NCI-H526 (cell line): Measurements from ENCODE around the gene PLK5.
A peak's percentile ranks its signal among the peaks of the same experiment; 100 is the strongest.
"Not testable (repeated sequence)": the region's sequence is repeated elsewhere in the genome, so short reads cannot be mapped to it uniquely, and the experiment has no call there.

Source experiments
- DNase-seq, 2 experiments: peaks; one replicate each; lab custom pipeline; 2025; lab: John Stamatoyannopoulos, UW

Gene PLK5

DNA sequence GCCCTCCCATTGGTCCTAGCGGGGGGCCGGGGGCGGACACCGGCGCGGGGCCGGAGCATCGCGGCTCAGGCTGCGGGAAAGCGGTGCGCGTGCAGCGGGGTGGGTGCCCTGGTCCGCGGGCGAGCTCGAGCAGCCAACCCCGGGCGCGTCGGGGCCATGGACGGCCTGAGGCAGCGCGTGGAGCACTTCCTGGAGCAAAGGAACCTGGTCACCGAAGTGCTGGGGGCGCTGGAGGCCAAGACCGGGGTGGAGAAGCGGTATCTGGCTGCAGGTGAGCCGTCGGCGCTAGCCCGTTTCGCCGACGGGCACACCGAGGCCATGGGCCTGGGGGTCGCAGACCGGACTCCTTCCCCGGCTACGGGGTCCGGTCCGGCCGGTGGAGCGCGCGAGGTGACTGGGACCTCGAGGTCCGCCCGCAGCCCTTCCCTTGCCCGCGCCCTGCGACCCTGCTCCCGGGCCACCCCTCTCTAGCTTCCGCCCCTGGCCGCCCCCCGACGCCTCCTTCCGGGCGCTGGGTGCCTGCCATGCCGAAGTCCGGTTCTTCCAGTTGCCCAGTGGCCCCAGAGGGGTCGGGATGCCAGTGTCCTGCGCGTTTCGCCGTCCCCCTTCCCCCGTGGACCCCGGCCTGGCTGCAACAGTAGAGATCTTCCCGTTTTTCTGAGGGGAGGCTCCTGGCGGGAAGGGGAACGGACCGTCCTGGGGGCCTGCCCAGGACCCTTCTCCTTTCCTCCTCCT lies 32.6 kb upstream of the PLK5 start, which contains the start of gene REEP6:
Gene REEP6, plus strand, starts transcription at position 68 of the 735 bp plus-strand sequence. Its CDS starts 89 bp downstream, at position 157.
- no peak for DNase-seq

GRCh38 chr19:1491849-1492170 lies 32.1 kb upstream of the PLK5 start:
- no peak for DNase-seq

GRCh38 chr19:1492474-1493006 lies 31.3 kb upstream of the PLK5 start:
- DNase-seq, result no peak

DNA sequence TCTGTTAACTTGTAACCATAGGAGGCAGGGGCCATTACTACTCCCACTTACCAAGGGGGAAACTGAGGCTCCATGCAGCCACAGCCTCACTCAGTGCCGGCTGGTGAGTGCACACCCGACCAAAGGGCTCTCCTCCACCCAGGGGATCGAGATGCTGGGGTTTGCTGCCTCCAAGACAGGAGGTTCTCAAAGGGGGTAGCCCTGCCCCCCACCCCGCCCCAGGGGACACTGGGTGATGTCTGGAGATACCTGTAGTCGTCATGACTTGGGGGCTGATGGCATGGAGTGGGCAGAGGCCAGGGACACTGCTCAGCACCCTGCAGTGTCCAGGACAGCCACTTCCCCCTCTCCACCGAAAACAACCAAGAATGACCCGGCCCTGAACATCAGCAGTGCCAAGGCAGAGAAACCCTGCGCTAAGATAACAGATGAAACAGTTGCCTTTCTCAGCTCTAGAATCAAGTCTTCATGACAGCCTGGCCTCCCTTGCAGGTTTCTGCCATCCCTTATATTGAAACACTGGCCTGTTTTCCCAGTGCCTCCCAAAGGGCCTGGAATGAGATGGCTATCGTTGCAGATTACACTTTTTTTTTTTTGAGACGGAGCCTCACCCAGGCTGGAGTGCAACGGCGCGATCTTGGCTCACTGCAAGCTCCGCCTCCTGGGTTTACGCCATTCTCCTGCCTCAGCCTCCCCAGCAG lies 29.6 kb upstream of the PLK5 start:
- DNase-seq, result no peak

DNA sequence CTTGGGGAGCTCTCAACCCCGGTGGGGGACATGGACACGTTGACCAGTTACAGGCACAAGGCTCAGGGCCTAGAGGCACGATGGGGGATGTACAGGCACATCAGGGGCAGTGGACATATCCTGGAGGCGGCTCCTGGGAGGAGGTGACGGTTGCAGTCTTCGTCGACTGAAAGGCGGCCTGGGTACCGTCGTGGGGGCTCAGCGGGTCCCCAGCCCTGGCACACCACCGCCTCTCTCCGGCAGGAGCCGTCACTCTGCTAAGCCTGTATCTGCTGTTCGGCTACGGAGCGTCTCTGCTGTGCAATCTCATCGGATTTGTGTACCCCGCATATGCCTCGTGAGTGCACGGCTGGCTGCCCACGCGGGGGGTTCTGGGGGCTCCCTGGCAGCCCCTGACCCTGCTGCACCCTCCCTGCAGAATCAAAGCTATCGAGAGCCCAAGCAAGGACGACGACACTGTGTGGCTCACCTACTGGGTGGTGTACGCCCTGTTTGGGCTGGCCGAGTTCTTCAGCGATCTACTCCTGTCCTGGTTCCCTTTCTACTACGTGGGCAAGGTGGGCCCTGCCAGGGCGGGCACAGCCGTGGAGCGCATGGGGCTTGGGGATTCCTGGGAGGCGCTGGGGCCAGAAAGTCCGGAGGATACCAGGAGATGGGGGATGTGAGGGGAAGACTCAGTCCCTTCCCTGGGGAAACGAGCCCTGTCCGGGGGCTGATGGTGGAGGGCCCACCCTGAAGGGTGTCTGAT lies 28.7 kb upstream of the PLK5 start:
- DNase-seq, result no peak

- DNase-seq, result no peak
Observed at GRCh38 chr19:1495799-1496713, 27.8 kb upstream of the PLK5 start.

GRCh38 chr19:1496714-1497577 lies 26.9 kb upstream of the PLK5 start:
- DNase-seq, result no peak

DNA sequence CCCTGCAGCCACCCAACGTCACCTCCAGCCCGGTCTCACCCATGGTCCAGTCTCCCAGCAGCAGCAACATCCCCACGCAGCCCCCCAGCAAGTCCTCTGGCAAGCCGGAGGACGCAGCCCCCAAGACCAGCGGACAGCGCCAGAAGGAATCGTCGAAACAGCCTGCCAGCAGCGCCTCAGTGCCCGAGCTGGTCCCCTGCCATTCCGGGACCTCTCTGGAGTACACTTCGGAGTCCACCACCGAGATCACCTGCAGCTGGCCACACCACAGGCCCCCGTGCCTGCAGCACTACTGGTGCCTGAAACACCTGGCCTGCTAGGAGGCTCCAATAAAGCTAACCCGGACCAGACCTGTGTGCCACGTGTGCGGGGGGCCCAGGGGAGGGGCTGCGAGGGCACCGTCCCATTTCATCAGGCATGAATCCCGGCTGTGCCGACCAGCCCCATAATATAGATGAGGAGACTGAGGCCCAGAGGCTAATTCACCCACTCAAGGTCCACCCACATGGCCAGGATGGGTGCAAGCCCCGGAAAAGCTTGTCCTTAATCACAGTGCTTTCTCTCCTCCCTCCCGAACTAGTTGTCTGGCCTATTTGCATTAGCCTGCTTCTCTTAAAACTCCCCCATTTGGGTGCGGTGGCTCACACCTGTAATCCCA lies 26.2 kb upstream of the PLK5 start:
- no peak for DNase-seq

DNA sequence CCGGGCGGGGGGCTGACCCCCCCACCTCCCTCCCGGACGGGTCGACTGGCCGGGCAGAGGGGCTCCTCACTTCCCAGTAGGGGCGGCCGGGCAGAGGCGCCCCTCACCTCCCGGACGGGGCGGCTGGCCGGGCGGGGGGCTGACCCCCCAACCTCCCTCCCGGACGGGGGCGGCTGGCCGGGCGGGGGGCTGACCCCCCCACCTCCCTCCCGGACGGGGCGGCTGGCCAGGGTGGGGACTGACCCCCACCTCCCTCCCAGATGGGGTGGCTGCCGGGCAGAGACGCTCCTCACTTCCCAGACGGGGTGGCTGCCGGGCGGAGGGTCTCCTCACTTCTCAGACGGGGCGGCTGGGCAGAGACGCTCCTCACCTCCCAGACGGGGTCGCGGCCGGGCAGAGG lies 24.6 kb upstream of the PLK5 start:
- DNase-seq, result not testable (repeated sequence)

- no peak for DNase-seq
Observed at GRCh38 chr19:1501200-1501595, 22.7 kb upstream of the PLK5 start.

DNA sequence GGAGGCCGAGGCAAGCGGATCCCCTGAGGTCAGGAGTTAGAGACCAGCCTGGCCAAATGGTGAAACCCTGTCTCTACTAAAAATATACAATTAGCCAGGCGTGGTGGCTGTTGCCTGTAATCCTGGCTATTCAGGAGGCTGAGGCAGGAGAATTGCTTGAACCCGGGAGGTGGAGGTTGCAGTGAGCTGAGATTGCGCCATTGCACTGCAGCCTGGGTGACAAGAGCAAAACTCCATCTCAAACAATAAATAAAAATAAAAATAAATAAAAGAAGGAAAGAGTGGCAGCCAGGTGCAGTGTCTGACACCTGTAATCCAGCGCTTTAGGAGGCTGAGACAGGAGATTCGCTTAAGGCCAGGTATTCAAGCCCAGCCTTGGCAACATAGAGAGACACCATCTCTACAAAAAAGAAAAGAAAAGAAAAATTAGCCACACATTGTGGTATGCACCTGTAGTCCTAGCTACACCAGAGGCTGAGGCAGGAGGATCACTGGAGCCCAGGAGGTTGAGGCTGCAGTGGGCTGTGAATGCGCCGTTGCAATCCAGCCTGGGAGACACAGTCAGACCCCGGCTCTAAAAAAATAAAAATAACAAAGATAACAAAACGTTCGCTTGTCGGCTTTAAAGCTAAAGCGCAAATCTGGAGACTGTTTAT lies 21.3 kb upstream of the PLK5 start:
- DNase-seq, result no peak

DNA sequence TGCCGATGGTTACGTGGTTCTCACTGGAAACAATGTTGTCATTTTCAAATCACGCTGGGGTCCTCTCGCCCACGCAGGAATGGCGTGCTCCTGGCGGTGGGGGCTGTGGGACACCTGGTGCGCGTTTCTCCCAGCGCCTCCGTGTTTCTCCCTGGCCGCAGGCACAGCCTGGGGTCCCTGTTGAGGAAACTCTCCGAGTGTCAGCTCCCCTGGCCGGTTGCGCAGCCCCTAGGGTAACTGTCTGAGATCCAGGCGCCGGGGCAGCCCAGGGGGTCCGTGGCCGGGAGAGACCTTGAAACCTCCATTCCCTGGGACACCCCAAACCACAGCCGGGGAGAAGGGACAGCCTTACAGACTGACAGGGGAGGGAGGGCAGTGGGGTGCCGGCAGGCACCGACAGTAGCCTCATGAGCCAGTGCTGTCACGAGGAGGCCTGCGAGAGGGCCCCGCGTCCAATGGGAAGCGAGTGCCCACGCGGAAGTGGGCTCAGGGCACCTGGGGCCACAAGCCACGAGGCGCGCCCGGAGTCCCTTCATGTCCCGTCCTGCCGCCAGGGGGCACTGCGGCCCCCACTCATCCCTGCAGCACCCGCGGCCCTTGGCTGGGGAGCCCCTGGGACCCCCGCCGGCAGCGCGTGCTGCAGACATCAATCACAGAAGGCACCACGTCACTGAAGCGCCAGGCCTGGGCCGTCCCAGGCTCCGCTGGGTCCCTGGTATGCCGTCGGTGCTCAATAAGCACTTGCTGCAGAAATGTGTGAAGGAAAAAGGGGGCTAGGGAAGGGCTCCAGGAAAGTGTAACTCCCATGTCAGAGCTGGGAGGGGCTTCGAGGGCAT lies 20.6 kb upstream of the PLK5 start:
- peak in 1 of 2 experiments; percentile 55 for DNase-seq

DNA sequence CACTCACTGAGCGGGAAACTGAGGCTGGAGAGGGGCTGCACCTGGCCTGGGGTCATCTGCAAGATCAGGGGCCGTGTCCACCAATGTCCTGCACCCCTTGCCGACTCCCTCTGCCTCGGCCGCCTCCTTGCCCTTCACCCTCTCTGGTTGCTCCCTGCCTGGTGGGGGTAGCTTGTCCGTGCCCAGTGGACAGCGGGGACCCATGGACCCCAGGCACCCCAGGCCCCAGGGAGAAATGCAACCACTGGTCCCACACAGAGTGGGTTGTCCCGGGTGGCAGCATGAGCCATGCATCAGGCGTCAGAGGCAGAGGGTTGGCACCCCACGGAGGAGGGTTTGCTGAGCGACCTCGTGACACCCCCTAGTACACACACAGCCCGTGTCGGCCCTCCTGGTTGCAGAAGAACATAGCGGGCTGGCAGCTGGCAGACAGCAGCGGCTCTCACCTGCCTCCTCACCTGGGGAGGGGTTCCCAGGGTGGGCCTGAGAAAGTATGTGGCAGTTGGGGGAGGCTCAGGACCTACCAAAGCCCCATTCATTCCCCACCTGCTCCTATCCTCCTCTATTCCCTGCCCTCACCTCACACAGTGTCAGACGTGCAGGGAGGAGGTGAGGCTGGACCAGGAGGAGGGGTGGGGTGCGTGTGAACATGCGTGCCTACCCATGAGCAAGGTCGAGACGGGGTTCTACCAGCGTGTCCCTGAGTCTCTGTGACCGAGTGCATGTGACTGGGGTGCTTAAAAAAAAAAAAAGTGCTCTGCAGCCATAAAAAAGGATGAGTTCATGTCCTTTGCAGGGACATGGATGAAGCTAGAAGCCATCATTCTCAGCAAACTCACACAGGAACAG lies 19.7 kb upstream of the PLK5 start:
- DNase-seq, result no peak

GRCh38 chr19:1505012-1505411 lies 18.9 kb upstream of the PLK5 start:
- DNase-seq, result no peak

DNA sequence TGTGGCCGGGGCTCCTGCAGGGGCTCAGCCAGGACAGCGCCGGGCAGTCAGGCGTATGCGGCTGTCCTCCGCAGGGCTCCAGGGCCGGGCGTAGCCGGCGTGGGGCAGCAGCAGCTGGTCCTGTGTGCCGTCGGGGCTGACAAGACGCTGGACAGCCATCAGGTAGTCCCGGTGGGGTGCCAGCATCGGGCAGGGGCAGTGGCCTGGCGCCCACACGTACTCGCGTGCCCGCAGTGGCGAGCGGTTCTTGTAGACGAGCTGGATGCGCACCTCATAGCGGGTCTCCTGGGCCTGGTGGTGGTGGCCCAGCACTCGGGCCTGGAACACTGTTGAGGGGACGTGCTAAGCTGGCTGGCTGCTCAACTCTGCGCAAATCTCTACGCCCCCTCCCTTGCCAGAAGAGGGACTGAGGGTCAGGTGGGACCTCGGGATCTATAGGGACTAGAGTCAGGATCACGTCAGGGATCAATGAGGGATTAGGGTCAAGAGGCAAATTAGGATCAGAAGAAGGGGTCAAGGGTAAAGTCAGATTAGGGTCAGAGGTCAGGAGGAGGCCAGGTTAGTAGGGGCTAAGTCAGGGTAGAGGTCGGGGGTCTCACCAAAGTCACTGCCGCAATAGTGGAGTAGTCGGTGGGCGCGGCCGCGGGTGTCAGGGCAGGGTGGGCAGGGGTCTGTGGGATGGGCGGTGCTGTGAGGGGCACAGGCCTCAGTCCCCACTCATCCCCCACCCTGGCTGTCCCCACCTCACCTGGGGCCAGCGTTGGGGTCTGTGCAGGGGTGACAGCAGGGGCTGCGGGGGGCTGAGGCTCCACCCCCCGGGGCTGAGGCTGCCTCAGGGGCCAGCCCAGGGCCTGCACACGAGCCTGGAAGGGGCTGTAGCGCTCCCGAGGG lies 17.6 kb upstream of the PLK5 start:
- DNase-seq, result no peak

GRCh38 chr19:1507192-1507660 lies 16.7 kb upstream of the PLK5 start:
- DNase-seq, result no peak
